Middle frontal gyrus (tissue), 1 donor: Measurements from ENCODE around the gene NEMF.
A peak's percentile ranks its signal among the peaks of the same experiment; 100 is the strongest.
"Not testable (repeated sequence)": the region's sequence is repeated elsewhere in the genome, so short reads cannot be mapped to it uniquely, and the experiment has no call there.

ENCODE experiments used
- DNase-seq: peaks from one replicate; pipeline ENCODE4 v3.0.0-alpha.2; 2015; ENCODE audit warnings: low spot score; ENCODE audit errors: extremely low spot score

The NEMF gene, protein sequence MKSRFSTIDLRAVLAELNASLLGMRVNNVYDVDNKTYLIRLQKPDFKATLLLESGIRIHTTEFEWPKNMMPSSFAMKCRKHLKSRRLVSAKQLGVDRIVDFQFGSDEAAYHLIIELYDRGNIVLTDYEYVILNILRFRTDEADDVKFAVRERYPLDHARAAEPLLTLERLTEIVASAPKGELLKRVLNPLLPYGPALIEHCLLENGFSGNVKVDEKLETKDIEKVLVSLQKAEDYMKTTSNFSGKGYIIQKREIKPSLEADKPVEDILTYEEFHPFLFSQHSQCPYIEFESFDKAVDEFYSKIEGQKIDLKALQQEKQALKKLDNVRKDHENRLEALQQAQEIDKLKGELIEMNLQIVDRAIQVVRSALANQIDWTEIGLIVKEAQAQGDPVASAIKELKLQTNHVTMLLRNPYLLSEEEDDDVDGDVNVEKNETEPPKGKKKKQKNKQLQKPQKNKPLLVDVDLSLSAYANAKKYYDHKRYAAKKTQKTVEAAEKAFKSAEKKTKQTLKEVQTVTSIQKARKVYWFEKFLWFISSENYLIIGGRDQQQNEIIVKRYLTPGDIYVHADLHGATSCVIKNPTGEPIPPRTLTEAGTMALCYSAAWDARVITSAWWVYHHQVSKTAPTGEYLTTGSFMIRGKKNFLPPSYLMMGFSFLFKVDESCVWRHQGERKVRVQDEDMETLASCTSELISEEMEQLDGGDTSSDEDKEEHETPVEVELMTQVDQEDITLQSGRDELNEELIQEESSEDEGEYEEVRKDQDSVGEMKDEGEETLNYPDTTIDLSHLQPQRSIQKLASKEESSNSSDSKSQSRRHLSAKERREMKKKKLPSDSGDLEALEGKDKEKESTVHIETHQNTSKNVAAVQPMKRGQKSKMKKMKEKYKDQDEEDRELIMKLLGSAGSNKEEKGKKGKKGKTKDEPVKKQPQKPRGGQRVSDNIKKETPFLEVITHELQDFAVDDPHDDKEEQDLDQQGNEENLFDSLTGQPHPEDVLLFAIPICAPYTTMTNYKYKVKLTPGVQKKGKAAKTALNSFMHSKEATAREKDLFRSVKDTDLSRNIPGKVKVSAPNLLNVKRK

GRCh38 chr14:49852301-49853157 lies at the start of gene NEMF:
Gene NEMF, minus strand, starts transcription at chr14:49852788. Its CDS starts 35 bp downstream, at chr14:49852753.
- DNase-seq: peak; percentile 88

DNA sequence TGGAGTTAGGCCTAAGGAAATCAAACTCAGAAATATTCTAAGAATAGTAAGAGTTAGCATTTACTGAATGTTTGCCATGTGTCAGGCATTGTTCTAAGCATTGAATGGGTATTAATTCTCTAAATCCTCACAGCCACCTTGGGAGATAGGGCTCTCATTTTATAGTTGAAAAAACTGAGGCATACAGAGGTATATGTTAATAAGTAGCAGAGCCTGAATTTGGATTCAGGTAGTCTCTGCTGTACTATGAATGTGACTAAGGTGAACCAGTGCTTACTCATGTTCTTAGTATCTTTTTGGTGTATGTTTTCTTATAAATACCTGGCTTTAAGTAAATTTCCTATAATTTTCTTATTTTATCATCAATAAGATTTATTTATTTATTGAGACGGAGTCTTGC lies 48.4 kb upstream of the NEMF start:
- no peak for DNase-seq

GRCh38 chr14:49898485-49898884 lies 45.9 kb upstream of the NEMF start:
- DNase-seq: no peak

DNA sequence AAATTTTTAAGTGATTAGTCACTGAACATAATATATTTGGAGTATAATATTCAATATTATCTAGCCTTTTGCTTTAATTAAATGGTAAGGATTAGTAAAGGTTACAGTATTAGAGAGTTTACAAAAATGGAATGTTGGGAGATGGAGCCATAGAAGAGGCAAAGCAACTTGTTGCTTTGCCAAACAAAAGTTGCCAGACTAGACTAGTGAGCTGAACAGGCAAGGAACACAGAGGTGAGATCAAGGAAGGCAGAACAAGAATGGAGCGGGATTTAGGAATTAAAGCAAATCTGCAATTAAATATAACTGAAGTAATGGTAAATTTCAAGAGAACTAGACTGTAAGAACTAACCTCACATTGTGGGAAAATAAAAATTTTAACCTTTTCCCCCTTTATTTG lies 45.4 kb upstream of the NEMF start:
- no peak for DNase-seq

- no peak for DNase-seq
Measured at GRCh38 chr14:49897414-49897813, 44.8 kb upstream of the NEMF start.

DNA sequence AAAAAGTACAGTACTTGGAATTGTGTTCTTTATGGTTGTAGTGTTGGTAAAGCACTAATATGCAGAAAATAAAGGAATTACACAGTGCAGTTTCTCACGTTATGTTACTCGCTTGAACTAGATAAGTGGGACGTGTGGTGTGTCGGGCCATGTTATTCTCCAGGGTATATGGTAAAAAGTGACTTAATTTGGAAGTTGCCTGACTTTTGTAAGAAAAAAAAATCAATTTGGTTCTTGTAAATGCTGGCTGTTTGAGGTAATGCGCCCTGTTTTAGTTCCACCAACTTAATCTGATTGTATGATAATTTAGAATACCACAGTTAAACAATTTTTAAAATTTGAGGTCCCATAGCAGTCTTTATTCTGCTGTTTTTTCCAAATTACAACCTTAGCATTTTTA lies 44.4 kb upstream of the NEMF start:
- DNase-seq: no peak

DNA sequence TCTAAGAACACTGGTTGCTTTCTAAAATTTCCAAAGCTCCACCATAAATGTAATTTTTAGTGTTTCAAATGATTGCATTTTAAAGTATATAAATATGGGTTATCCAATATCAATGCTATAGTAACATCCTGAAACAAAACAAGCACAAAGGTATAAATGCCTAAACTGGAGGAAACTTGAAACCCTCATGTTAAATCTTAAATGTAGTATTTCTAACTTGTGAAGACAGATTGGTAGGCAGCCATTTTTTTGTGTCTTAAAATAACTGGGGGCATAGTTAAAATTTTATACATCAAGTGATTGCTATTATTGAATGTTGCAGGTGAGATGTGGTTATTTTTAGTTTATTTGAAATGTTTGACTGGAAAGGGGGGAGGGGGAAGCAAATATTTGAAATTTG lies 43.7 kb upstream of the NEMF start:
- DNase-seq: not testable (repeated sequence)

DNA sequence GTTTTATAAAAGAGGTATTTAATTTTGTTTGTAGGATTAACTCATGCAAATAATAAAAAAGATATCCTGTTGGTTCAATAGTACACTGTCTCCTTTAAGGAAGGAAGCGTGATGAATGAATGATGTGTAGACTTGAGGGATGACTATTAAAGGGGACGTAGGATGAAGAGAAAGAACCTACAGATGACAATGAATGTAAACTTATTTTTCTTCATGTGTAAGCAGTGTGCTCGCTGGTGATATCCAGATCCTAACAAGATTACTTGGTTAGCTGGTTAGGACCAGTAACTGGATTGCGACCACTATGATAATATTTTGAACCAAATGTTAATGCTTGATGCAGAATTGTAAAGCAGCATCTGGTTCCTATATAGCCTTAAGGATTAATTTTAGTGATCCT lies 42.9 kb upstream of the NEMF start:
- DNase-seq: no peak

GRCh38 chr14:49894214-49895107 lies 41.9 kb upstream of the NEMF start:
- not testable (repeated sequence) for DNase-seq

- no peak for DNase-seq
Measured at GRCh38 chr14:49893309-49894213, 41.0 kb upstream of the NEMF start.

GRCh38 chr14:49892636-49893308 lies 40.2 kb upstream of the NEMF start, which contains the start of gene ARF6:
Gene ARF6, plus strand, starts transcription at chr14:49893082. Its CDS starts 655 bp downstream, at chr14:49893737.
- DNase-seq: peak; percentile 92

DNA sequence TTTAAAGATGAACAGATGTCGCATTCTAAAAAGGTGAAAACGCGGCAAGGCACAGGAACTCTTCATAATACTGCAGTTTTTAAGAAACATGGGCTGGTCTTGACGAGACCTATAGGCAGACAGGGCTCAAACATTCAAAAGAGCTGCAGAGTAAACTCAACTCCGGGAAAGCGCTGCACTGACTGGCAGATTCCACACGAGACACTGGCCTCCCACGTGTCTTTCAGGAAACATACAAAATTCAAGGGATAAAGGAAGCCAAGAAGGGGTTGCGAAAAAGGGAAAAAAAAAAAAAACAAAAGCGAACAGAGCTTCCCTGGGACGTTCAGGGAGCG lies 39.7 kb upstream of the NEMF start:
- peak; percentile 37 for DNase-seq

DNA sequence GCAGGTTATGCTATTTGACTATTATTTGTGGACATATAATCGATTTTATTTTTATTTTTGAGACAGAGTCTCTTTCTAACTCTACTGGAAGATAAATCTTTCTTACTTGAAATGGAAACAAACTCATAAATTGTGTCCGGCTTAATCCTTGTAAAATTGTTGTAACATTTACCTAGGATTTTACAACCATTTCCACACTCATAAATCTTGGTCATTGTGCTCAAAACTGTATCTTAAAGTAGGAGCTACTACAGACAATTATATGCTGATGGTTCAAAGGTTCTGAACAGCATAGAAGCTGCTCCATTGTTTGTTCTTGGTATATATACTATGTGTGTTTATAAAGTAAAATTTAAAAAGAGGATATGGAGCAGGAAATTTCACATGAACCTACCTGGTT lies 35.7 kb upstream of the NEMF start:
- DNase-seq: no peak

GRCh38 chr14:49886523-49886922 lies 33.9 kb upstream of the NEMF start:
- DNase-seq: no peak

GRCh38 chr14:49882826-49883694 lies 30.5 kb upstream of the NEMF start:
- DNase-seq: no peak

- no peak for DNase-seq
Measured at GRCh38 chr14:49881350-49882001, 28.9 kb upstream of the NEMF start.
